ENCODE measurements around the gene CXXC5.

The CXXC5 gene

DNA sequence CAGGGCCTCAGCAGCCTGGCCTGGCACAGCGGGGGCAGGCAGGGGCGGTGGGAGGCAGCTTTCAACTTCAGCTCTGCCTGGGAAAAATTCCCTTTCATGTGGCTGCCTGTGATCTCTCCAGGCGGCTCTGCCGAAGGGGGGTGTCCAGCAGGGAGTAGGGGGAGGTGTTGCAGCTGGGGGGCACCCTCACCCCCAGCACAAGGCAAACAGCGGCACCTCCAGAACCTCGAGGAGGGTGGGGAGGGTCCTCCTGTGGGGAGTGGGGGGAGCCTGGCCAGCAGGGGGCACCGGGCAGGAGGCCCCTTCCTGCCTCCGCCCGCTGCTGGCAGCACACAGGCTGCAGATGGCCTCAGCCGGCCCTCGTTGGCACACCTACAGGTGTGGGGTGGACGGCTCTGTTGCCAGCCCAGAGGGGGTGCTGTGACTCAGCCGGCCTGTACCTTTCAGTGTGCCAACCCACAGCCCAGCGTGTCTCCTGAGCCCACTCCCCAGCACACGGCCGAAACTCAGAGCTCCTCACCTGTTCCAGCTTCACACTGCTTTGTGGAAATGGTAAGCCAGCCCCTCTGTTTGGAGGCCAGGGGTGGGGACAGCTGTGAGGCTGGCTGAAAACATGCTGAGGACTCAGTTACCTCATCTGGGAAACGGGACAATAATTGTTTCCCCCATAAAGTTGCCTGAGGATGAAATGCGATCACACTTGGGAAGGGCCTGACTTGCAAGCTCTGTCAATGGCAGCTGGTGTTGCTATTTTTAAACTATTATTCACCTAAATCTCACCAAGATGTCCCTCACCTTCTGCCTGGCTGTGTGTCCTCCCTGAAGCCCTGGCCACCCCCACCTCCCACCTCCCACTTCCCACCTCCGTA, 37.0 kb downstream of the CXXC5 start:
- POLR2A ChIA-PET: interaction anchor here (0.6 kb wide), 2 partner anchors 11 to 206 kb away, joined by 3 to 5 read pairs; no protein-coding TSS in a partner anchor
- CTCF ChIA-PET: interaction anchor here (0.9 to 17.8 kb wide), 6 partner anchors 16 to 262 kb away, joined by 3 to 288 read pairs (median 4); no protein-coding TSS in a partner anchor
- DNase-seq (ENCODE audit: extremely low spot score): no peak
- TF ChIP-seq, protein P1, sequence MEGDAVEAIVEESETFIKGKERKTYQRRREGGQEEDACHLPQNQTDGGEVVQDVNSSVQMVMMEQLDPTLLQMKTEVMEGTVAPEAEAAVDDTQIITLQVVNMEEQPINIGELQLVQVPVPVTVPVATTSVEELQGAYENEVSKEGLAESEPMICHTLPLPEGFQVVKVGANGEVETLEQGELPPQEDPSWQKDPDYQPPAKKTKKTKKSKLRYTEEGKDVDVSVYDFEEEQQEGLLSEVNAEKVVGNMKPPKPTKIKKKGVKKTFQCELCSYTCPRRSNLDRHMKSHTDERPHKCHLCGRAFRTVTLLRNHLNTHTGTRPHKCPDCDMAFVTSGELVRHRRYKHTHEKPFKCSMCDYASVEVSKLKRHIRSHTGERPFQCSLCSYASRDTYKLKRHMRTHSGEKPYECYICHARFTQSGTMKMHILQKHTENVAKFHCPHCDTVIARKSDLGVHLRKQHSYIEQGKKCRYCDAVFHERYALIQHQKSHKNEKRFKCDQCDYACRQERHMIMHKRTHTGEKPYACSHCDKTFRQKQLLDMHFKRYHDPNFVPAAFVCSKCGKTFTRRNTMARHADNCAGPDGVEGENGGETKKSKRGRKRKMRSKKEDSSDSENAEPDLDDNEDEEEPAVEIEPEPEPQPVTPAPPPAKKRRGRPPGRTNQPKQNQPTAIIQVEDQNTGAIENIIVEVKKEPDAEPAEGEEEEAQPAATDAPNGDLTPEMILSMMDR (IDR thresholded peaks at IDR 0.05; ENCODE audit: control extremely low read depth, extremely low read depth, low read depth, missing control alignments): no peak

GRCh38 chr5:139685886-139686285, 37.7 kb downstream of the CXXC5 start:
- ChIA-PET POLR2A (interaction anchor here (0.6 kb wide), 2 partner anchors 12 to 207 kb away, joined by 3 to 5 read pairs; no protein-coding TSS in a partner anchor), CTCF (interaction anchor here (0.9 to 17.8 kb wide), 3 partner anchors 15 to 89 kb away, joined by 3 to 288 read pairs (median 4); no protein-coding TSS in a partner anchor)
- DNase-seq (ENCODE audit: extremely low spot score): no peak
- TF ChIP-seq, protein P1 (IDR thresholded peaks at IDR 0.05; ENCODE audit: control extremely low read depth, extremely low read depth, low read depth, missing control alignments): no peak

- TF ChIP-seq, protein P1 (IDR thresholded peaks at IDR 0.05; ENCODE audit: control extremely low read depth, extremely low read depth, low read depth, missing control alignments): no peak
- DNase-seq (ENCODE audit: extremely low spot score): no peak
- ChIA-PET POLR2A (no interaction called here), CTCF (interaction anchor here (1.6 to 17.8 kb wide), 2 partner anchors 15 to 51 kb away, joined by 4 to 288 read pairs; no protein-coding TSS in a partner anchor)
These were observed 38.2 kb downstream of the CXXC5 start for GRCh38 chr5:139686356-139686705.

- TF ChIP-seq, protein P1 (IDR thresholded peaks at IDR 0.05; ENCODE audit: control extremely low read depth, extremely low read depth, low read depth, missing control alignments): no peak
- DNase-seq (ENCODE audit: extremely low spot score): no peak
- ChIA-PET POLR2A (interaction anchor here (0.7 kb wide), 1 partner anchor 23 kb away, joined by 5 read pairs; no protein-coding TSS in a partner anchor), CTCF (interaction anchor here (1.0 to 17.8 kb wide), 3 partner anchors 16 to 78 kb away, joined by 3 to 288 read pairs (median 5); no protein-coding TSS in a partner anchor)
These were observed 38.7 kb downstream of the CXXC5 start for GRCh38 chr5:139686706-139687441.

DNA sequence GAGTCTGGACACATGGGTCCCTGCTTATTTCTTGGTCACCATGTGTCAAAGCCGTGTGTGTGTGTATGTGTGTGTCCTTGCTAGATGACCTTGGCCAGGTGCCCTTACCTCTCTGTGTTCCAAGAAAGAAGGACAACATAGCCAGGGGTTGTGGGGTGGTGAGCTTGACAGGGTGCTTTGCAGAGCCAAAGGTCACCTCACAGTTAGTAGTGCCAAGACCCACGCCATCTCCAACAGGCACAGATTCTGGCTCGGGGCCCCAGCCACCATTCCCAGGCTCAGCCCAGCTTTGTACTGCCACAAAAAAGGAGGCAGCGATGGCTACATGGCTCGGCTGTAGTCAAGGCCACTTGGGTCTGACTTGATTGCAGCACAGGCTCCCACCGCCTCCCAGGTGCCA, 39.5 kb downstream of the CXXC5 start:
- ChIA-PET POLR2A (interaction anchor here (0.7 kb wide), 1 partner anchor 24 kb away, joined by 5 read pairs; no protein-coding TSS in a partner anchor), CTCF (interaction anchor here (0.9 to 17.8 kb wide), 4 partner anchors 17 to 78 kb away, joined by 3 to 288 read pairs (median 4); no protein-coding TSS in a partner anchor)
- DNase-seq (ENCODE audit: extremely low spot score): no peak
- TF ChIP-seq, protein P1 (IDR thresholded peaks at IDR 0.05; ENCODE audit: control extremely low read depth, extremely low read depth, low read depth, missing control alignments): no peak

All from GM10248 (cell line).